Daoy (cell line): ENCODE results near the gene PGP. TPM values are rescaled to one million over a fixed set of nuclear protein-coding genes. Genes with fewer than 3 reads are reported as not detected.
A peak's percentile ranks its signal among the peaks of the same experiment; 100 is the strongest.

Source experiments
- DNase-seq: peaks from one replicate; pipeline ENCODE4 v3.0.0-alpha.2; 2015; ENCODE audit warnings: low read depth
- total RNA-seq: library from RNA; depleted of rRNA; stranded (reverse); fragments of >200 nt; shearing (Covaris generic); gene quantifications from 2 replicates; pipeline ENCODE4 v1.2.3, GENCODE V29; 2014

The PGP gene
- total RNA-seq, 1 experiment from 2014 or later, result 16.9 TPM

DNA sequence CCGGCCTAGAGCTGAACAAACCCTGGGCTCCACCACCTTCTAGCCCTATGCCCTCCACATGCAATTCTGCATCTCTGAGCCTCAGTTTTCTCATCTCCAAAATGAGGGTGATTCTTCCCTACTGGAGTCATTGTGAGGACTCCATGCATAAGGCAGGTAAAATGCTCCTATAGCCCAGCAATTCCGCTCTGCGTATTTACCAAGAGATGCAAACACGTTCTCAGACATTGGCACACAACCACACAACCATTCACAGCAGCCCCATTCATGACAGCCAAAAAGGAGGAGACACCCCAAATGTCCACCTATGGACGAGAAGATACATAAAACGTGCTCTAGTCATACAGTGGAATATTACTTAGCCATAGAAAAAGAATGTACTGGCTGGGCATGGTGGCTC, 14.3 kb downstream of the PGP start:
- no peak for DNase-seq

DNA sequence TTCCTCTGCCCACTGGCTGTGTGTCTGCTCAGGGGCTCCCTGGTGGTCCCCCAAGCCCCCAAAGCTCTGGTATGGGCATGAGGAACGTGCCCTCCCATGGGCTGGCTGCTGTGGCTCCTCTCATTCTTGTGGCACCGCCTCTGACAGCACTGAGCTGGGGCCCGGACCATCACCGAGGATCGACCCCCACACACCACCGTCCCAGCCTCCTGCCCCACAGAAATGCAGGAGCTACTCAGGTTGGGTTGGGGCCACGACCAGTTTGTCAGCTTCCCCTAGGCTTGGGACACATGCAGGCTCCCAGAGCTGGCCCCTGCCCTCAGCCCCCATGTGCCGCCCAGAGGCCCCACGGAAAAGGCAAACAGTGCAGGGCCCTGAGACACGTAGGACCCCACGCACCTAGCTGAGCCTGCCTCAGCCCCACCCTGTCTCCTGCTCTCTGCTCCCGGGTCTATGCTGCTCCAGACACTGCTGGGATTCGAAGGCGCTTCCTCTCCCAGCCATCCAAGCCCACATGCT, 15.0 kb downstream of the PGP start:
- no peak for DNase-seq

DNA sequence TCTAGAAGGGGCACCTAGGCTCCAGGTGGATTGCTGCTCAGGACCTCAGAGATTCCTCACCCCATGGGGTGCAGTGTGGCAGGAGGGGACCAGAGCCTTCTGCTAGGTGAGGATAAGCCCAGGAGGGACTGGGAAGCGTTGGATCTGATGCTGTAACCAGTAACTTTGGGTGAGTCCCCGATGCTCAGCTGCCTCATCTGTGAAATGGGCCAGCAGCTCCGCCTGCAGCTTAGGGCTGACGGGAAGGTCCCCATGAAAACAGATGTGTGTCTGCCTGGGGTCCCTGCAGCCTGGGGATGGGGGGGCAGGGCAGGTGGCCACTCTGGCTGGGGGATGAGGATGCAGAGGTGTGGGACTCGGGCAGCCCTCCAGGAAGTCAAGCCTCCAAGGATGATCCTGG, 15.5 kb downstream of the PGP start:
- DNase-seq, result no peak

- DNase-seq, result no peak
Measured at GRCh38 chr16:2198283-2198682, 16.4 kb downstream of the PGP start.

- DNase-seq, result no peak
Measured at GRCh38 chr16:2197765-2198164, 16.9 kb downstream of the PGP start.

- DNase-seq, result no peak
Measured at GRCh38 chr16:2196981-2197511, 17.6 kb downstream of the PGP start.

DNA sequence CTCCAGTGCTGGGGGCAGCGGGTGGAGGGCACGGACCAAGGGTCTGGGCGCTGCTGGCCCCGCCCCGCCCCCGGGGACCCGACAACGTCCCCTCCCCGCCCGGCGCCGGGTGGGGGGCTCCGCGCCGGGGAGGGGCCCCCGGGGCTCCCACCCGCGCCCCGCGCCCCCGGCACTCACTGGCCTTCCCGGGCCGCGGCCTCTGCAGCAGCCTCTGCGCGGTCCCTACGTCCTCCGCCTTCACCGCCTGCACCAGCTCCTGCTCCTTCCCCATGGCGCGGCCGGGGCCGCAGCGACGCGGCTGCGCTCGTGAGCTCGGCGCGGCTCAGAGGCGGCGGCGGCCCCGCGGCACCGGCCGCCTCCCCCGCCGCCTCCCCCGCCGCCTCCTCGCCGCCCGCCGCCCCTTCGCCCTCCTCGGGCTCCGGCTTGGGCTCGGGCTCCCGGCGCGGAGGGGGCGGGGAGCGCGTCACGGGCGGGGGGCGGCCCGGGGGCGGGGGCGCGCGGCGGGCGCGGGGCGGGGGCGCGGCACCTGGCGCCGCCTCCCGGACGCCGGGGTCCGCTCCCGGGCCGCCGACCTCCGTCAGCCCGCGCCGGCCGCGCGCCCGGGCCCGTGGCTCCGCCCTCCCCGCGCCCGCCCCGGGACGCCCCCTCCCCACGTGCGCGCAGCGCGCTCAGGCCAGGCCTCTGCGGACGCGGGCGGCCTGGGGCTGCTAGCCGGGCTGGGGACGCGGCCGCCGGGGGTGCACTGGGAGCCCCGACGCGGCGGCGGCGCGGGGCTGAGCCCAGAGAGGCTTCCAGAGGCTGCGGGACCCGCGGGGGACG, 18.3 kb downstream of the PGP start, which contains the start of gene CASKIN1:
Gene CASKIN1, minus strand, starts transcription at position 444 of the 819 bp plus-strand sequence. Its CDS starts 173 bp downstream, at position 271.
- peak; percentile 37 for DNase-seq

DNA sequence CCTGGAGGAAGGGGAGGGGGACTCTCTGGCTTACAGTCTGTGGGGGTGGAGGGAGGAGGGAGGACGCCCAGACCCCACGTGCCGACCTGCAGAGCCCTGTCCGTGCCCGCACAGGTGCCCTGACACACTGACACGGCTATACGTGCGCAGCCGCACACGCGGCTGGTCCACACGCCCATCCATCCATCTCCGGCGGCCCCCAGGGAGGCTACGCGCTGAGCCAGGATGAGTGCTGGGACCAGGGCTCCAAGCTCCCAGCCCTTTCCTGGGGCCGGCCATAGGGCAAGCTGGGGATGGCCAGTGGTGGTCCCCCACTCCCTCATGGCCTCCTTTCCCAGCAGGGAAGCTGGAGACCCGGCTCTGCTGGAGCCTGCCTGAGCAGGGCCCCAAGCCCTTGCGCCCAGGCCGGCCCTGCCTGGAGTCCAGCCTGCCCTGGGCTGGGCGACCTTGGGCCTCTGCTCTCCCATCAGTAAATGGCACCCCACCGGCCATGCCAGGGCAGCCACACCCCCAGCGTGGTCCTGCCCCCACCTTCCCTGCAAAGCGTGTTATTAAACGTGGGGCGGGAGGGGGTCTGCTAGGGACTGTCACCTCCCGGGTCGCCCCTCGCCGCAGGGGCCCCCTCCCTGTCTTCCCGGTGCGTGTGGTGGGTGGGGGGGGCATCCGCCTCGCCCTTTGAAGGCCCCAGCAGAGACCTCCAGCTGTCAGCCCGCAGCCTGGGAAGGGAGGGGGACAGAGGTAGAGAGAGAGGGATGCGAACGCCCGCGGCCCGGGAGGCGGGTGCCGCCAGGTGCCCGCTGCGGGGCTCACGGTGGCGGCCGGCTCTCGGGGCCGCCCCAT, 19.1 kb downstream of the PGP start:
- DNase-seq, result no peak

GRCh38 chr16:2194852-2195321, 19.8 kb downstream of the PGP start:
- DNase-seq, result peak; percentile 65

DNA sequence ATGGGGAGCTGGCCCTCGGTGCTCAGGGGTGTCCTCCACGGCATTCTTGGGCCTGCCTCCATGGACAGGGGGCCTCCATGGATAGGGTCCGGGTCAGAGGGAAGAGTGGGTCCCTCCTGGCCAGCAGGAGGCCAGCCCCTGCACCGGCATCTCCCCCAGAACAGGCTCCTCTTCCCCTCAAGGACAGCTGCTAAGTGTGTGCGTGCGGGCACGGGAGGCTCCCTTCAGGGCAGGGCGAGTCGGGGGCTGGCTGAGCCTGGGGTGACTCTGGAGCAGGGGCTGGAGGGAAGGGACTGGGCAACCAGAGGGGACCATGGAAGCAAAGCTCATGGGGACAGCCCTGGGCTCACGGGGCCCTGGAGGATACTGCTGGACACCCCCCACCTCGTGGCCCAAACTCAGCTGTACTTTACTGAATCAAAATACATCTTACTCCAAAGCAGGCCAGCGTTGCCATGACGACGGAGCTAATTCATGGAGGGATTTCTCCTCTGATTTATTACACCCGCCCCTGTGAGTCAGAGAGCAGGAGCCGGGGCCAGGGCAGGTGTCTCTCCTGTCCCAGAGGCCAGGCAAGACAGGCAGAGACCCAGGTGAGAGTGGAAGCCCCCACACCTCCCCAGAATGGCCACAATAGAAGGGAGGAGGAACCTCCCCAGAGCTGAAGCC, 20.3 kb downstream of the PGP start:
- peak; percentile 68 for DNase-seq

DNA sequence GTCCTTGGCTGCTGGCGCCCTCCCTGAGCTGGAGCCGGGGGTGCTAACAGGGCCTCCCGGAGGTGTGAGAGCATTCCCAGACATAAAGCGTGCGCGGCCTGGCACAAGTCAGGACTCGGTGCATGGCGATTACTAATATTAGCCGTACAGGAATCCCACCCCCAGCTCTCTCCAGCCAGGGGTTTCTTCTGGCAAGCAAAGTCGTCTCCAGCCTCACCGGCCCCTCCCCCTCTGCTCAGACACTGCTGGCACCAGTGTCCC, 23.3 kb downstream of the PGP start:
- DNase-seq, result no peak

- no peak for DNase-seq
Measured at GRCh38 chr16:2190659-2191445, 23.8 kb downstream of the PGP start.

- no peak for DNase-seq
Measured at GRCh38 chr16:2190002-2190658, 24.5 kb downstream of the PGP start.

DNA sequence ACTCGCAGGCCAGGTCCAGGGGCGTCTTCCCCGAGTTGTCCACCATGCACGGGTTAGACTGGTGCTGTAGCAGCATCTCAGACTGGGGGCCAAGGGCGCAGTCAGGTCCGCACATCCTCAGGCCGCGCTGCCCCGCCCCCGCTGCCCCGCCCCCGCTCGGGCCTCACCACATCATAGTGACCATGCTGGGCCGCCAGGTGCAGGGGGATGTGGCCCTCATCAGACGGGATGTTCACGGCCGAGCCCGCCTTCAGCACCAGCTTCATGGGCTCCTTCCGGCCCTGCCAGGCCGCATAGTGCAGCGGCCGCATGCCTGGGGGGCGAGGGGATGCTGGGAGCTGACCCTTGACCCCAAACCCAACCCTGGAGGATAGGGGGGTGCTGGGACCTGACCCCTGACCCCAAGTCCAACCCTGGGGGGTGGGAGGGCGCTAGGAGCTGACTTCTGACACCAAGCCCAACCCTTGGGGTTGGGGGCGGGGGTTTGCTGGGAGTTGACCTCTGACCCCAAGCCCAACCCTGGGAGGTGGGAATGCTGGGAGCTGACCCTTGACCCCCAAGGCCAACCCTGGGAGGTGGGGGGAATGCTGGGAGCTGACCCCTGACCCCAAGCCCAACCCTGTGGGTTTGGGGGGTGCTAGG, 25.3 kb downstream of the PGP start:
- no peak for DNase-seq

GRCh38 chr16:2188395-2188794, 26.2 kb downstream of the PGP start:
- no peak for DNase-seq

DNA sequence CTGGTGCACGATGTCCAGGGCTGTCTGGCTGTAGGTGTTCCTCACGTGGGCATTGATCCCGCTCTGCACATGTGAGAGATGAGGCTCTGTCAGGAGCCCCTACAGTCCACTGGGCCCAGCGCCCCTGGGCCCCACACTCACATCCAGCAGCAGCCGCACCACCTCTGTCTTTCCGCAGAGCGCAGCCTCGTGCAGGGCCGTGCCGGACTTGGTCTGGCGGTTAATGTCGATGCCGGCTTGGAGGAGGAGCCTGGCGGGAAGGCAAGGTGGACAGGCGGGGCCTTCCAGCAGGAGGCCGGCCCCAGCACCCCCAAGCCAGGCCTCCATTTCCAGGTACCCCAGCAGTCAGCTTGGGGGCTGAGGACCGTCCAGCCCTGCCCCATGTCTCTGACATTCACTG, 27.4 kb downstream of the PGP start:
- DNase-seq, result no peak

- DNase-seq, result no peak
Measured at GRCh38 chr16:2186505-2186904, 28.1 kb downstream of the PGP start.

DNA sequence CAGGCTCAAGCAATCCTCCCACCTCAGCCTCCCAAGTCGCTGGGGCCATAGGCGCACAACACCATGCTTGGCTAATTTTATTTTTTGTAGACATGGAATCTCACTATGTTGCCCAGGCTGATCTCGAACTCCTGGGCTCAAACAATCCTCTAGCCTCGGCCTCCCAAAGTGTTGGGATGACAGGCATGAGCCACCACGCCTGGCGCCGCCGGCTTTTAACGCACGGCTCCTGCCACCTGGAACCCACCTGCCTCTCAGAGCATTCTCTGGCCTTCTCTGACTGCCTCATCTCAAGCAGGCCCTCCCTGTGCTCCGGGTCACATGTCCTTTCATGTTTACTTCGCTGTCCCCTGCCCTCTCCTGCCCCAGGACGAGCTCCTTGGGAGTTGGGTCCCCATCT, 28.6 kb downstream of the PGP start:
- DNase-seq, result no peak

- no peak for DNase-seq
Measured at GRCh38 chr16:2184962-2185361, 29.7 kb downstream of the PGP start.

GRCh38 chr16:2184346-2184745, 30.3 kb downstream of the PGP start:
- no peak for DNase-seq
